Measurements from ENCODE around the gene RAD51B.

DNA sequence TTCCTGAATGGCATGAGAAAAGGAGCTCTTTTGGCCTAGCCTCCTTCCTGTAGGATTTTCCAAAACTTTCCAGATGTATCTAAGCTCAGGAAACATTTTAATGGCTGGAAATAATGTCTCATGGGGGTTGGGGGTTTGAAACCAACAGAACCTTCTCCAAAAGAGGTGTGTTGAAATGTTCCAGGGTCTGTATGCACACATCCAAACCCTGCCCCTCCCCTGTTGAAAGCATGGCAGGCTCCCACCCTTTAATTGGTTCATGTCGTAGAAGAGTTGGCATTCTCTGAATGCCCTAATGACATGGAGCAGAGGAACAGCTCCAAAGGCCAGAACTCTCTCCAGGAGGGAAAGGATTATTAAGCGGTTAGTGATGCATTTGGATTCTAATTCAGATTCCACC lies 620.1 kb downstream of the RAD51B start:
- TF ChIP-seq EZH2 (IDR thresholded peaks at IDR 0.05; ENCODE audit: low read length, unreplicated experiment): no peak
- TF ChIP-seq, protein P1, sequence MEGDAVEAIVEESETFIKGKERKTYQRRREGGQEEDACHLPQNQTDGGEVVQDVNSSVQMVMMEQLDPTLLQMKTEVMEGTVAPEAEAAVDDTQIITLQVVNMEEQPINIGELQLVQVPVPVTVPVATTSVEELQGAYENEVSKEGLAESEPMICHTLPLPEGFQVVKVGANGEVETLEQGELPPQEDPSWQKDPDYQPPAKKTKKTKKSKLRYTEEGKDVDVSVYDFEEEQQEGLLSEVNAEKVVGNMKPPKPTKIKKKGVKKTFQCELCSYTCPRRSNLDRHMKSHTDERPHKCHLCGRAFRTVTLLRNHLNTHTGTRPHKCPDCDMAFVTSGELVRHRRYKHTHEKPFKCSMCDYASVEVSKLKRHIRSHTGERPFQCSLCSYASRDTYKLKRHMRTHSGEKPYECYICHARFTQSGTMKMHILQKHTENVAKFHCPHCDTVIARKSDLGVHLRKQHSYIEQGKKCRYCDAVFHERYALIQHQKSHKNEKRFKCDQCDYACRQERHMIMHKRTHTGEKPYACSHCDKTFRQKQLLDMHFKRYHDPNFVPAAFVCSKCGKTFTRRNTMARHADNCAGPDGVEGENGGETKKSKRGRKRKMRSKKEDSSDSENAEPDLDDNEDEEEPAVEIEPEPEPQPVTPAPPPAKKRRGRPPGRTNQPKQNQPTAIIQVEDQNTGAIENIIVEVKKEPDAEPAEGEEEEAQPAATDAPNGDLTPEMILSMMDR (conservative IDR thresholded peaks at IDR 0.05; ENCODE audit: low read depth, low read length): no peak

Measured in PC-3 (cell line).